NCI-H2029 treated with DMSO at 0.1 percent for 48 hours (cell line): Measurements from ENCODE around the gene TMEM9B.
"Not testable (repeated sequence)": the region's sequence is repeated elsewhere in the genome, so short reads cannot be mapped to it uniquely, and the experiment has no call there.

Experiments used
- DNase-seq: peaks from one replicate; lab custom pipeline; 2025; lab: John Stamatoyannopoulos, UW

The TMEM9B gene

DNA sequence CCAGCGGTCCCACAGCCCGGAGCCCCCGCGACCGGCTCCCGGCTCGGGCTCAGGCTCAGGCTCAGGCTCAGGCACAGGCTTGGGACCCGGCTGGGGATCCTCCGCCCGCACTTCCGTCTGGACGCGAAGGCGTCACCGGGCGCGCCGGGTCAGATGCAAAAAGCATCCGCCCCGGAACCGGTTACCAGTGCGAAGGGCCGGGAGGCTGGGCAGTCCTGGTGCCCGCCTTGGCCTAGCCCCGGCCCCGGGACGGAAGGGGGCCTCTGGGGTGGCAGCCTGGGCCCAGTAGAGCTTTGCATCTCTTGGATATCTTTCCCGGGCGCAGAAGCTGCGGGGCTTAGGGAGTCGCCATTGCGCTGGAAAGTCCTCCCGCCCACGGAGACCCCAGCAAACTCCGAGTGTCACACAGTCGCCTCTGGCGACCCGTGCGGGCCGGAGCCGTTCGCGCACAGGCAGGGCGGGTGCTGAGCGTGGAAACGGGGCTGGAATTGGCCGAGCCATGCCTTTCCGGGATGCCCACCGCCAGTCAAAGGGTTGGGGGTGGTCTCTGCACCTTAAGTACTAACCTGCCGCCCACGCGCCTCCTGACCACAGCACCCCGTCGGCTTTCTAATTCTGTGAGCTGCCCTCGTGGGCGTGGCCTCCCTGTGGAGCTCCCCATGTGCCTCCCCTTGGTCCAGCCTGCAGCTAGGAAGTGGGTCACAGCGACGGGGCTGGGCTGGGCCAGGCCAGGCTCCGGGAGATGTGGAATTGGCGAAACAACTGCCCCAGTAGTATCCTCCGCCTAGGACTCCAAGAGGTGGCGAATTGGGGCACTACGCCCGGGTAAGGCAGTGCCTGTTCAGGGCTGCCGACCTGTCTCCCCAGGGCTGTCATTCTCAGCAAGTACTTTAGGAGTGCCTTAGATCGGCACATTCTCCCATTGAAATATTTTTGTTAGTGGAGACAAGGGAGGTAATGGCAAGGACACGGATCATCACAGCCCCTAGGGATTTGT, at the start of gene TMEM9B:
Gene TMEM9B (minus strand): TSS at position 119 of the 997 bp plus-strand sequence. CDS start 129 bp downstream, outside the sequence.
- DNase-seq: peak; percentile 47

DNA sequence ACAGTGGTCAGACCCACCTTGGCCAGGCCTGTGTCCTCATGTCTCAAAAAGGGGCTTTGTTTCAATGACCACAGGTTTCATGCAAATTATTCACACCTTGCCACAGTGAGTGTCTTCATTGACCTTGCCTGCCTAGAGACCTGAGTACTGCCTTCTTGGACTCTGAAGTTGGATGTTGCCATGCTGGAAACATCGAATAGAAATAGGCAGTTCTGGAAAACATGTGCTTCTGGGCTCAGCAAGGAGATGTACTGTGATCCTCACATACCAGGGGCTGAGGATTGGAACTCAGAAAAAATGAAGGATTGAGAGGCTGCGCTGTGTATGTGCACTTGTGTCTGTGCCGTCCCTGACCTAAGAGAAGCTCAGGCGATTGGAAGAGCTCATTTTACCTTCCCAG, 49.1 kb upstream of the TMEM9B start:
- no peak for DNase-seq

DNA sequence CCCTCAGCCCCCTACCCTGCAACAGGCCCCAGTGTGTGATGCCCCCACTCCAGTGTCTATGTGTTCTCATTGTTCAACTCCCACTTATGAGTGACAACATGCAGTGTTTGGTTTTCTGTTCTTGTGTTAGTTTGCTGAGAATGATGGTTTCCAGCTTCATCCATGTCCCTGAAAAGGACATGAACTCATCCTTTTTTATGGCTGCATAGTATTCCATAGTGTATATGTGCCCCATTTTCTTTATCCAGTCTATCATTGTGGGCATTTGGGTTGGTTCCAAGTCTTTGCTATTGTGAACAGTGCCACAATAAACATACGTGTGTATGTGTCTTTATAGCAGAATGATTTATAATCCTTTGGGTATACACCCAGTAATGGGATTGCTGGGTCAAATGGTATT, 45.3 kb upstream of the TMEM9B start:
- DNase-seq: not testable (repeated sequence)

DNA sequence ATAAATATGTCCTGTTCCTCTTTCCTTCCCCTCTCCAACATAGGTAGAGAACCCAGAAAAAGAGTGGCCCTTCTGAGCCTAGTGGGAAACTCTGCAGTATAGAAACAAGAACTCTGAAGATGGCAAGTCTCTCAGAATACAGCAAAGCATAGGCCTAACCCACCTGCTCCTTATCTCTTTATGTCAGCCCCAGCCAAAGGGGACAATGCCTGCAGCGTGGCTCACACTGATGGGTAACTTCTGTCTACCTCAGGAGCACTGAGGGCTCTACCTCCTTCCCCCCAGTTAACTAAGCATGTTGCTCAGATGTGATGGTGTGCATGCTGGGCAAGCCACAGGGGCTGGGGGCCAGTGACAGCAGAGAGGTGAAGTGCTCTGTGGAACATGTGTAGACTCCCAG, 44.4 kb upstream of the TMEM9B start:
- no peak for DNase-seq

DNA sequence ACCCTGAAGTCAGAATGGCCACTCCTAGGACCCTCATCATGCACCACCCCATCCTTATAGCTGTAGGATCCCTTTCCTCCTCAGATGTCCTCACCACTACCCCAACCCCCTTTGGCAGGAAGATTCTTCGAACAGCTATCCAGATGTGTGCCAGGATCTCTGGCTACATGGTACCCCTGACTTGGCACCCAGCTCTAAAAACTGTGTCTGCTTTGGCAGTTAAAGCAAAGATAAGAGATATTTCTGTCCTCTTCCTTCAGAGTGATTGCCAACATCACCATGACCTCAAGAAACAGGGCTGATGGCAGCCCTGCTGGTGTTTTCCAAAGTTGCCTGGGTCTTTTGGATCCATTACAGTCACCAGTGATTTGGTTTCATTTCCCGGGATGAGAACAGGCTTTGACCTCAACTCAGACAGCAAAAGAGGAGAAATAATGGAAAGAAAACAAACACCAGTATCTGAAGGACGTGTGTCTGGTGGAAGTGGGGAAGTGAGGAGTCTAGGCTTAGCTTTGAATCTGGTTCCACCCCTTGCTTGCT, 43.8 kb upstream of the TMEM9B start:
- no peak for DNase-seq

DNA sequence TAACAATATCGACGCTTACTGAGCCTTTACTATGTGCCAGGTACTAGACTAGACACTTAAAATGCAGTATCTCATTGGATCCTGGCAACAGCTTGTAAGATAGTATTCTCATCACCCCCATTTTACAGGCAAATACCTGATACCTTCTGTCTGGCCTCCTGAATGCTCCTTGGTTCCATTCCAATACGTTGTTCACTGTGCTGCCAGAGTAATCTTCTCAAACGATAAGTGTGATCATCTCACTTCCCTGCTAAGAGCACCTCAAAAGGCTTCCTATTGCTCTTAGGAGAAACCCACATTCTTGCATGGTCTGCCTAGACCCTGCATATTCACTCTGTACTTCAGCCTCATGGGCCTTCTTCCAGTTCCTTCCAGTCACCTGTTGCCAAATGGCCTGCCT, 40.8 kb upstream of the TMEM9B start:
- DNase-seq: no peak

DNA sequence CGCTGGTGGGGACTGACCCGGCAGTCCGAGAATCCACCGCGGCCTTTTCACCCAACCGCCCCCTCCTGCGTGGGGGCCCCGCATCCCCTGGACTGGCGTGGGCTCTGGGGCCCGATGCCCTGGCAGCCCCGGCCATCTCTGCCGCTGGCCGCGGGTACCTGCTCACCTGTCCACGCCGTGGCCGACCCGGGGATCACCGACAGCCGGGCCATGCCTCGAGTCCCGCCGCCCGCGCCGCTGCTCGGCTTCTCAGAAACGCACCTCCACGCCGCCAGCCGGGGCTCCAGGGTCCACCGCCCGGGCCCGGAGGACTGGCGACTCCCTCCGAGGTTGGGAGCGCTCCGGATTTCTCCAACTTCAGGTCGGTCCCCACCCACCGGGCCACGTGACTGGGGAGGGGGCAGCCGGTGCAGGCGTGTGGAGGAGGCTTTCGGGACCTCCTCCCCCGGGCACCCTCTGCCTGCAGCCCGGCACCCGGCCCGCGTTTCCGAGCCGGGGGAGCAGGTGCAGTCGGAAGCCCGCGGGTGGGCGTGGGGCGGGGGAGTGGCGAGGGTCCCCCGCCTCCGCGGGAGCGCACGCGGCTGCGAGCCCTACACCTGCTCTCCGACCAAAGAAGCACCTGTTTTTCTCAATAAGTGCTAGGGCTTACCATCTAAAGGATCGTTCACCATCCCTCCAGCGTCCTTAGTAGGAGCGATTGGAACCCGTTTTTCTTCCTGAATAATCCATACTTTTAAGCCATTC, 40.1 kb upstream of the TMEM9B start:
- DNase-seq: no peak

DNA sequence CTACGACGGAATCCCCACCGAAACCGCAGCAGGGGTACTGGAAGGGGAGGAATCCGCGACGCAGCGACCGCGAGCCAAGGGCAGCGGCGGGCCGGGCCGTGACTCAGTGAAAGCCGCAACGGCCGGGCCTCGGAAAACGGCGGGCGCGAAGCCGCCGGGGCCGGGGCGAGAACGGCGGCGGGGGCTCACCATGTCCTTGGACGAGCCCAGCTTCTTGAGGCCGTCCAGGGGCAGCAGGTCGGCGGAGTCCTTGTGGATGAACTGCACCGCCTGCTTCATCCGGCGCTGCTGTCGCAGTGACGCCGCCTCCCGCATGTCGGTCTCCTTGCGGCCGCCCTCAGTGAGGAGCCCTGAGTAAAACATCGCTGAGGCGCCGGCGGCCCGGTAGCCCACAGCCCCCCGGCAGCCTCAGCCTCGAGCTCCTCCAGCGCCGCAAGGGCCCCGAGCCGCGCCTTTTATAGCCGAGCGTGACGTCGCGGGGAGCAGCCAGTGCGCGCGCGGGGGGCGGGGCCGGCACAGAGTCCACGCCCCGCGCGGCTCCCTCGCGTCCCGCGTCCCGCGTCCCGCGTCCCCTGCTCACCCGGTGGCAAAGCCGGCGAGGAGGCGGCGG, 39.4 kb upstream of the TMEM9B start, which contains the start of gene NRIP3:
Gene NRIP3 (minus strand): TSS at position 429 of the 610 bp plus-strand sequence. CDS start 66 bp downstream, at position 363.
- peak; percentile 18 for DNase-seq

DNA sequence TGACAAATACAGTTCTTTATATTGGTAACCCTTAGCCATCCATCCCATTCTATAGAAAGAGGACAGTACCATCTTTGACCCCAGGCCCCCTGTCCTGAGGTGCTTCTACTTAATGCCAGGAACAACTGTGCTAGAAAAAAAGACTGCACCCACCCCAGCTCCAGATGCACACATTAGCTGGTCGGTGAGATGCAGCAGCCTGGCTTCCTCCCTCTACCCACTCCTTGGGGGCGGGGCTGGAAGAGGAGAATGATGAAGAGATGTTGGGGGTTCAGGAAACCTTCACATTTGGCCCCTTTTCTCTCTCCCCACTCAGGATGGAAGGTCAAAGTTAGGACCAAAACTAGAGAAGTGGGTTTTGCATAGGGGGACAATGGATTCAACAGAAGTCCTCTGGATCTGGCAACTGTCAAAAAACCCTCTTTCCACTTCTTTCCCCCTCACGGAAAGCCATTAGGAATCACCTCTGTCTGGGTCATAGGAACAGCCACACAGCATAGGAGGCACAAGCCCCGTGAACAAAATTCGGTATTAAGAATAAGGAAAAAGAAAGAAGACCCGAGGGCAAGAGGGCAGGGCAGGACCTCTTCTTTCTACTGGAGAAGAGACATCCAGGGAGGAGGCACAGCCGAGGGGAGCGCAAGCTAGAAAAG, 38.8 kb upstream of the TMEM9B start:
- DNase-seq: no peak

DNA sequence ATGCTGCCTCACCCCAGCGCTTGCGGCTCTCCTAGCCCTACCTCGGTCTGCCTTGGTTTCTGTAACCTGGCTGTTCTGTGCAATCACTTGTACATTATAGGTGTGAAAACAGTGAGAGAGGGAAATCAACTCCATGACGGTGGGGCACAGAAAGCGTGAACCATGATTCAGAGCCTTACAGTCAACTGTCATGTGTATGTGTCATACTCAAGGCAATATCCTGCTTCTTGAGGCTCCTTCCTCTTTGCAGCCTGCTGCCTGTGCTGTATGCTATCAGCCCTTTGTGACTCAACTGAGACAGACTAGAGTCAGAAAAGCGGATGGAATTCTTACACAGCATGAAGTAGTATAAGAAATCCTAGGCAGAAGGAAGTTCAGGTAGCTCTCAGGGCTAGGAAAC, 37.5 kb upstream of the TMEM9B start:
- DNase-seq: no peak

DNA sequence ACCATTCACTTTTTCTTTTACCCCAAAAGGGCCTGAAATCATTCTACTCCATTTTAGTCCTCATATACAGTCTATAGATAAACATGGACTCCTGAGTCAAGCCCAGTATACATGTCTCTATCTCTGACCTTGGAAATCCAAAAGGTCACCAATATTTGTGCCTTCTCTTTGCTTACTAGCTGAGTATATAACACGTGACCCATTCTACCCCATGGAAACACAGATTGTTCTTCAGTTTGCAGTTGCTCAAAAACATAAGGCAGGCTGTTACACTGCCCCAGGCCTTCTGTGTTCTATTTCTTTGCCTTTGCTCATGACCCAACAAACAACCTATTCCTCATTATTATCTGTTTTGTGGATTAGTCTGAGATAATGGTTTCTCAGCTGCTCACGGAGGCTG, 33.8 kb upstream of the TMEM9B start:
- DNase-seq: no peak

DNA sequence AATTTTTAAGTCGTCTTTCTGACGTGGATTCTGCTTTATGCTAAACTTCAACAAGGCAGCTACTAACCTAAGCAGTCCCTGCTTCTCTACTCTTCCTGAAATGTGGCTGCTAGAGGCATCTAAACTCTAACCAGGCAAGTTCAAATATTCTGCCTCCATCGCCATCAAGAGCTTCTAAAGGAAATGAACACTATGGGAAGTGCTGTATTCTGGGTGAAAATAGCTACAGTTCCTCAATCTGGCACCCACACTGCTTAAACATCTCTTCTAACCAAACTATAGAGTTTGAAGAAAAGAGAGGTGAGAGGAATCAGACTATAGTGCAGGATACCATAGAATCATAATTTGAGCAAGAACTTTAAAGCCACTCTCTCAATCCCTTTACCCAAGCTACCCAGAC, 33.2 kb upstream of the TMEM9B start:
- DNase-seq: no peak

DNA sequence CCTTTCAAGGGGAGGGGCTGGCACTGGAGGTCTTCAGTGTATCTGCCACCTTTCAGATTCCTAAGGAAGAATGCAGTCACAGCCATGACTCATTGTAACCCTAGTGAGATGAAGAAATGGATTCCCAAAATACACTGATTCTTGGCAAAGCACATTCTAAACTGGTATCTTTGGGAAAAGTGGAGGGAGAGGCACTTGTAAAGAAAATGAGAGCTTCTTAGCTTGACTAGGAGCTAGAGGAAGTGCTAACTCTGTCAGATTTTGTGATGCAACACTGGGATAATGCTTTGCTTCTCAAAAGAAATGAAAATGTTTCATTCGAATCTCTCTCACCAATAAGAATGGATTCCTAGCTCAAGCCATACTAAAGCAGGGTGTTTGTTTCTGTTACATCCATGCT, 25.2 kb upstream of the TMEM9B start:
- no peak for DNase-seq

DNA sequence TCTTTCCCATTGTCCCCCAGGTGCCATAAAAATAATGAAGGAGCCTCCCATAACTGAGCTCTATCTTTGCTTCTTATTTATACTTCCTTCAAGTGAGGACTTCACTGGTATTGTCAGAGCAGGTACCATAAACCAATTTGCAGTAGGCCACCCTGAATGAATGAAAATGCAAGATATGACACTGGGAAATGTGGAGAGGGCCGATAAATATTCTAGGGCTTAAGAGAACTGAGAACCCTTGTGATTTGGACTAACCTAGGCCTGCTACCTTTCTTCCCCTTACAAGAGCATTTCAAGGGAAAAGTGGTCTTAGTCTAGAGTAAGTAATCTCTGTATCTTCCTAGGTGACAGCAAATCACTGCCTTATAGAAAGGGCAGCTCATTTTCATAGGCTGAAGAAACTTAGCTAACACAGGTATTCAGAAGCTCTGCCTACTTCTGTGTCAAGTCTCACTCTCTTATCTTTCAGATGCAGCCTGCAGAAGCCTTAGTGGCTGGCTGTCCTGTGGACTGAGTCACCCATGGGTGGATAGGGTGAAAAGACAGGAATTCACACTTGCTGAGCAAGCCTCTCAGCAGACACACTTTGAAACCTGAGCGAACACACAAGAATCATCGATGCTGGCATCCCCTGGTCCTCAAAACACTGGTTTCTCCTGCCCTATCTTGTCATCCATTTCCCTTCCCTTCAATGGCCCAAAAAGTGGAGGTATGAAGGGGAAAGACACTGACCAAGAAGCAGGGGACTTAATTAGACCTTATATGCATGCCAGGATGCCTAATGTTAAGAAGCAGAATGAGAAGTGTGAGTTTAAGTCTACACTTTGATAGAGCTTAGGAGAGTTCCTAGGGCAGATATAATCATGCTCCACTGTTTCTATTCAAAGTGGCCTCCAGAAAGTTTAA, 24.3 kb upstream of the TMEM9B start:
- no peak for DNase-seq

DNA sequence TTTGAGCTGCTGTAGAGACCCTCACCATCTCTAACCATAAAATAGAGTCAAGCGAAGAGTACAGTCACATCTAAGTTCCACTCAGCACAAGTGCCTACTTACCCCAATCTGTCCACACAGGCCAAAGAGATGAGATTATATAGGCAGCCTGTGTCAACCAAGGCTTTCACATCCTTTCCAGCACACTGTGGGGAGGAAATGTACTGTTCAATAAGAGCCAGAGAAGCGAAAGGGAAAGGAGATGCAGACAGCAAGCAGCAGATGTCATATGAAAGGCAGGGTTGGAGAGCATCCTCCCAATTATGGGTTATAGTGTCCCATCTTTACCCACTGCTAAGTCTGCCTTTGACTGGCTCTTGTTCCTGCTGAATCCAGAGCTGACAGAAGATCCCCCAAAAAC, 23.2 kb upstream of the TMEM9B start:
- DNase-seq: no peak

DNA sequence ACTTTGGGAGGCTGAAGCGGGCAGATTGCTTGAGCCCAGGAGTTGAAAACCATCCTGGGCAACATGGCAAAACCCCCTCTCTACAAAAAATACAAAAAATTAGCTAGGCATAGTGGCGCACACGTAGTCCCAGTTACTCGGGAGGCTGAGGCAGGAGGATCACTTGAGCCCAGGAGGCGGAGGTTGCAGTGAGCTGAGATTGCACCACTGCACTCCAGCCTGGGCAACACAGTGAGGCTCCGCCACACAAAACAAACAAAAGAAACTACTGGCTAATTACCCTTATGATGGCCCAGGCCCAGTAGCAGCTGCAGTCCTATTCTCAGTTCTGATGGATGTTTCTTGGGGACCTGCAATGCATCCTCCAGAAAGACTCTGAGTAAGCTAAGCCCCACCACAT, 22.5 kb upstream of the TMEM9B start:
- not testable (repeated sequence) for DNase-seq

DNA sequence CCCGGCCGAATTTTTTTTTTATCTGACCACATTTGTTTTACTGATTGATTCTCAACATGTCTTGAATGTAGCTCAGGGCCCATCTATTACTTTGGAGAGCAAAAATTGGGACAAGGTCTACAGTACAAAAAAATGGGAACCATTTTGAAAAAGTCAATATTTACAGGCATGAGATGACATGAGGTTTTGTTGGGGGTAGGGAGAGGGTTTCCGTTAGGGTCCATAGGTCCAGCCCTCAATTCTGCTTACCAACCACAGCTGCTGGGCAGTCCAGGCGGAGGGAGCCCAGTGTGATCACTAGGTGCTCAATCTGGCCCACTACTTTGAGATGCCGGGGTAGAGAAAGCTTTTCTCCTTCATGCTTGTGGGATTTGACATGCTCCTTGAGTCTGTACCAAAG, 21.2 kb upstream of the TMEM9B start:
- DNase-seq: no peak

DNA sequence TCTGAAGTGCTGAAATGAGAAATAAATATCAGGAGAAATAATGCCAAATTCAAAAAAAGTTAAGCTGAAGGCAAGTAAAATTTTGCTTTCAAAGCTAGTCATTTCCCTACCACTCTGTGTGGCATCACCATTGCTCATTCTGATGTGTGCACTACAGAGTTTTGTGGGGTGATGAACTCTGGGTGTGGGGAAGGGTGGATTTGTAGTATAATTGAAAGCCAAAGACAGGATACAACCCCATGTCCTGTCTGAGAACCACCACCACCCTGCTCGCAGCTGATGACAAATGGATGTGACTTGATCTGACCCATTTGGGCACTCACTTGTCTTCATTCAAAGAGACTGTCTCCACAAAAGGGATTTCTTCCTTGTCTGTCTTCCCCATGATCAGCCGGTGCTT, 19.3 kb upstream of the TMEM9B start:
- DNase-seq: no peak

DNA sequence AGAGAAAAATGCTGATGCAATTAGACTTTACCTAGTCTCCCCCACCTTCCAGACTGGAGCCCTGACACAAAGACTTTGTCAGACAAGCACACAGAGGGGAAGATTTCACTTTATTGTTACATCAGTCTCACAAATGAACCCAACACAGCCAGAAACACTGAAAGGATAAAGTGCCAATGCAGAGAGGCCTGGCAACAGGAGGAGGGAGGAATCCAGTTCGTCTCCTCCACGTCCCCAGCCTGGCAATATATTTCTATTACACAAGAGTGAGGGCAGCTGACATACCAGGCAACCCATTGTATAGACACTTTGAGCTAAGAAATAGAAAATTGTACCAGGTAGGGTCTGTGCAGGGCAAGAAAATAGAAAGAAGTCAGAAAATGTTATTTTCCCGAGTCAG, 16.2 kb upstream of the TMEM9B start:
- DNase-seq: no peak

DNA sequence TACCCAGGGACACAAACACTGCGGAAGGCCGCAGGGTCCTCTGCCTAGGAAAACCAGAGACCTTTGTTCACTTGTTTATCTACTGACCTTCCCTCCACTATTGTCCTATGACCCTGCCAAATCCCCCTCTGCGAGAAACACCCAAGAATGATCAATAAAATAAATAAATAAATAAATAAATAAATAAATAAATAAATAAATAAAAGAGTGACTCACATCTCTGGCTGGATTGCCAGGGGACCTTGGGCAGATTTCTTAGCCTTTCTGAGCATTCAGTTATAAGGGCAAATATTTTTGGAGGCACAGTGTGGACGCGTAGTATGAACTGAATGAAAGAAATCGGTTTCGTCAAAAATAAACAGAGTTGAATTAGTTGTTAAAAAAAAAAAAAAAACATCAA, 15.1 kb upstream of the TMEM9B start:
- DNase-seq: not testable (repeated sequence)

DNA sequence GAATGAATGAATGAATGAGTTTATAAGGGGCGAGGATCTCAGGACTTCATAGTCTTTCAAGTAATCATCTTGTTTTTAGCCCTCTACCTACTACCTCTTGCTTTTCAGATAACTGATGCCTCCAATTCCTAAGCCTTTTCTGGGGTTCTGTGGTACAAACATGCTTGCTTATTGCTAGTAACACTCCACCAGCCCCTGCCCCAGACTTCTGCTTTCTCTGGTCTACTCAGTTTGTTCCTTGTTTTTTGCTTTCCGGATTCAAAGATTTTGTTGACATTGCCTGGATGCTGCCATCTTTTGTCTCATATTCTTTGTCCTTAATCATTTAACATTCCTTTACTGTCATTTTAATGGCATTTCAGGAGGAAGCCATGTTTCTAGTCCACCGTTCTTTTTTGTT, 8.9 kb upstream of the TMEM9B start:
- no peak for DNase-seq
